KOPT-K1 (cell line): ENCODE data around the gene METTL15.
"Not testable (repeated sequence)": the region's sequence is repeated elsewhere in the genome, so short reads cannot be mapped to it uniquely, and the experiment has no call there.

Source experiments
- H3K27ac ChIP-seq: fragments of 200-600 bp; sonication (generic); 2 replicates; pipeline ENCODE4 v1.5.1; 2016; ENCODE audit warnings: antibody characterized with exemption, mild to moderate bottlenecking, low read depth, low read length; ENCODE audit not compliant: poor library complexity, severe bottlenecking
- H3K36me3 ChIP-seq: fragments of 200-600 bp; sonication (generic); 2 replicates; pipeline ENCODE4 v1.5.1; 2017; ENCODE audit warnings: antibody characterized with exemption, mild to moderate bottlenecking, low read length, moderate library complexity; ENCODE audit not compliant: insufficient read depth
- H3K9me3 ChIP-seq: fragments of 200-600 bp; sonication (generic); 2 replicates; pipeline ENCODE4 v1.5.1; 2017; ENCODE audit warnings: antibody characterized with exemption, low read length, mild to moderate bottlenecking; ENCODE audit not compliant: insufficient read depth, poor library complexity, severe bottlenecking

METTL15 gene

DNA sequence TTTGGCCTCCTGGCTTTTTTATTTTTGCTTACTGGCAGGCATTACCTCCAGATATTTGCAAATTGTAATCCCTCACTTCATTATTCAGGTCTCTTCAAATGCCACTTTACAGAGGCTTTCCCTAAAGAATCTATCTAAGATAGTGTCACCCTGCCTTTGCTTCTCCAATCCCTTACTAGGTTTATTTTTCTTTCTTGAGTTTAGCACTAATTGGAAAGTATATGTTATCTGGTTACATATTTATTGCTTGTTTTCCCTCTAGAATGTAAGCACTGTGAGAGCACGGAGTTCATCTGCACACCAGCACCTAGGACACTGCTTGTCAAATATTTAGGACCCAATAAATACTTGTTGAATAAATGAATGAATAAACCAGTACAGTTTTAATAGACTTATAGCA, 3.8 kb upstream of the METTL15 start:
- Histone ChIP-seq H3K36me3 (no peaks in the 10 kb centered on the region; the same call in 1 of the 2 replicates), H3K9me3 (no peaks in the 10 kb centered on the region), H3K27ac (no peak overlapping the region)

DNA sequence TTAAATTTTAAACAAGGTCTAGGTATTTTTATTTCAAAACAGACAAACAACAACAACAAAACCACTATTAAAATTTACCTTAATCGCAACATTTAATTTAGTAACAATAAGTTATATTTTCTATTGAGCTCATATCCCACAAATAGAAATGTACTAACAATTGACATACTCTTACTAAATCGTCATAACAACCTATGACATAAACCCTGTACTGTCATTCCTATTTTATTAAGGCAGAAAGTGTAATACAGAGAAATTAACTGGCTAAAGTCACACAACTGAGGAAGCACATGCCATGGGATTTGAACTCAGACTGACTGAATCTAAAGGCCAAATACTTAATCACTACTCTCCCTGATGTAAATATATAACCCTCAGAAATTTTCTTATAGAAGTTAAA, 3.2 kb upstream of the METTL15 start:
- H3K9me3 ChIP-seq: no peaks in the 10 kb centered on the region
- no peaks in the 10 kb centered on the region; the same call in 1 of the 2 replicates for H3K36me3 ChIP-seq
- H3K27ac ChIP-seq: no peak overlapping the region

DNA sequence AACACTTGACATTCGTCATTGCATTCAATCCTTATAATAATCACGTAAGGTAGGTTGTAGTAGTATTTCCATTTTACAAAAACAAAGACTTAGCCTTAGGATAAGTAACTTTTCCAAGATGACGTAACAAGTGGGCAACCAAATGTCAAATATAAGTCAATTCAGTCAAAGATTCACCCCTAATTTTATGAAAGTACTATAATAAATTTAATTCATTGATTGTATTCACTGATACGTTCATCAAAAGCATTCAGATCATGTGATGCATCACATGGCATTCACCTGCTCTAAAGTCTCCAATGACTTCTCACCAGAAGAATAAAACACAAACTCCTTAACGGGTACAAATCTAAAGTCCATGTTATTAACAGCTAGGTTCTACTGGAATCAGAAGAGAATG, 2.3 kb upstream of the METTL15 start:
- peak overlapping the region; percentile 85 for H3K27ac ChIP-seq

DNA sequence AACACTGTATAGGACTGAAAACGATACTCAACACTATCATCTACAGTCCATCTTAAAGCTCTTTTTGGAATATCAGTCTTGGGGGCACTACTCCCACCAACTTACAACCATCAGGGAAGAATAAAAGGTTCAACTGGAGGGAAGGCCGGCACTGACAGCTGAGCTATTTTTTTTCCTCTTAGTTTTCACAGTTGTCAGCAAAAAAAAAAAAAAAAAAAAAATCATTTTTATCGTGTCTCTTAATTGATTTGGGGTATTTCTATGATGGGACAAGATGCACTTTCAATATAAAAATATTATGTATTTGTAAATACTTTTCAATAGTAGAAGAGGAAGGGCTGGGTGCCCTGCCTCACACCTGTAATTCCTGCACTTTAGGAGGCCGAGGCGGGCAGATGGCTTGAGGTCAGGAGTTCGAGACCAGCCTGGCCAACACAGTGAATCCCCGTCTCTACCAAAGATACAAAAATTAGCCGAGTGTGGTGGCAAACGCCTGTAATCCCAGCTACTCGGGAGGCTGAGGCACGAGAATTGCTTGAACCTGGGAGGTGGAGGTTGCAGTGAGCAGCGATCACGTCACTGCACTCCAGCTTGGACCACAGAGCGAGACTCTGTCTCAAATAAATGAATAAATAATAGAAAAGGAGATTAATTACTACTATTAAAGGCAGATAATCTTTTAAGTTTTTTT, 1.7 kb upstream of the METTL15 start:
- no peaks in the 10 kb centered on the region; the same call in 1 of the 2 replicates for H3K36me3 ChIP-seq
- peak overlapping the region; percentile 85 for H3K27ac ChIP-seq
- no peaks in the 10 kb centered on the region for H3K9me3 ChIP-seq

More for the DNA sequence above, 2.3 kb upstream of the METTL15 start:
- Histone ChIP-seq H3K36me3 (no peaks in the 10 kb centered on the region; the same call in 1 of the 2 replicates), H3K9me3 (no peaks in the 10 kb centered on the region)

DNA sequence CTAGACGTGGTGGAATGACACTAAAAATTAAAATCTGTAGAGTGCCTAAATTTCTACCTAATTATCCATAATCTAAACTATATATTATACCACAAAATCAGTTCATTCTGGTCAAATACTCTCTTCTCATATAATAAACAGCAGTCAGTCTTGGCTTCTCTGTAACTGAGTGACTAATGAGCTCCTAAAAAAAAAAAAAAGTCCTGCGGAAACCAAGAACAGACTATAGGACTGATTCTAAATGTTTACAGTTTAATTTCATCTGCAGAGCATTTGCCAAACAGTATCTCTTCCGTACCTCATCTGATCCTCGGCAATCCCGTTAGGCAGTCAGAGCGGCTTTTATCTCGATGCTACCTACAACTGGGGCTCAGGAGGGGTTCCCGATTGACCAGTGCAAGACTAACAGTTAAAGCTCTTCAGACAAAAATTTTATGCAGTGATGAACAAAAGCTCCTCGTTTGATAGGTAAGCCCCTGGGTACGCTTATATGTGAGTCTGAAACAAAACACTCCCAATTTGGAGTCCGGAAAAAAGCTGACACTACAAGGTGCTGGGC, 918 bp upstream of the METTL15 start:
- Histone ChIP-seq H3K36me3 (0 out of 2 replicates have a peak, but pooled peaks cover 5% of the 10 kb centered on the region), H3K9me3 (no peaks in the 10 kb centered on the region), H3K27ac (peak overlapping the region; percentile 85)

DNA sequence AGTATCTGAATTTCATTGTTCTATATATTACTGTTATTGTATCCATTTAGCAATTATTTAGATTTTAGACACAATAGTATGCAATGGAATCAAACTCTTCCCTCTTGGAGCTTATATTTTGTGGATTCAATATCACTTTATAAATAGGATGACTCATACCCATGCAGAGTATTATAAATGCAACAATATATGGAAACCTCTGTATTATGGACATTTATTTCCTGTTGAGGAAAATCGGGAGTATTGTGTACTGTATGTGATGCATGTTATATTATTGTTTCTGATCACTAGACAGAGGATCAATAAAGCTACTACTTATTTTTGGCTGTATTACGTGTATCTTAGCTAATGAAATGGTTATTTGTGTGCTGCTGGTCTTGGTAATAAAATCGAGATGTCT, 770 bp downstream of the METTL15 start:
- Histone ChIP-seq H3K36me3 (peaks cover 14% of the 10 kb centered on the region), H3K27ac (peak overlapping the region; percentile 85), H3K9me3 (no peaks in the 10 kb centered on the region)

DNA sequence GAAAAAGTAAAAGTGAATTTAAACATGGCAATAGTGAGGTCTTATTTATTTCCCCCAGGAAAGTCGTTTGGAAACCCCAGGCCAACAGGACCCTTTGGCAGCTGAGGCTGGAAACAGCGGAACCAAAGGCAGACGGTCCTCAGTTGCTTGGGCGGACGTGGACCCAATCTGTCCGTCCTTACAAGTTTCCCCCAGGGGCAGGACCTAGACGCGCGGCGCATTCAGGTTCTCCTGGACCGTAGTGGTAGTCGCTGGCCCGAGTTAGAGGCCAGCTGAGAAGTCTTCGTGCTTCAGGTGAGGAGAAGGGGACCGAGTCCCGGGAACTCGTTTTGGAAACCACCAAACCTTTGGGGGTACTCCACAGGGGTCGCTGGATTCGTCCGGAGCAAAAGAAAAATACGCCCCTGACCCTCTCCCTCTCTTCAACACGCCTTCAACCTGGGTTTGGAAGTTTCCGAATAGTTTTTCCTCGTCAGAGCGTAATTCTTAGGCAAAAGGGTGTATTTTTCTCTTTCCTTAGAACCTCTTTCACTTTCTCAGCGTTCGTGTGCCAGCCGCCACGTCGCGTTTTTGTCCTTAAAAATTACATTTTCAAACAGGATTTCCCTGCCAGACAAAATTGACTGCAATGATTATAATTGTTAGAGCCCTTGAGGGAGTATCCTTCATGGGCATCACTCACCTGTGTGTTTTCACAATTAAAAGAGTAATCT, 2.1 kb downstream of the METTL15 start:
- Histone ChIP-seq H3K27ac (peak overlapping the region; percentile 78), H3K9me3 (no peaks in the 10 kb centered on the region), H3K36me3 (peaks cover 27% of the 10 kb centered on the region)

DNA sequence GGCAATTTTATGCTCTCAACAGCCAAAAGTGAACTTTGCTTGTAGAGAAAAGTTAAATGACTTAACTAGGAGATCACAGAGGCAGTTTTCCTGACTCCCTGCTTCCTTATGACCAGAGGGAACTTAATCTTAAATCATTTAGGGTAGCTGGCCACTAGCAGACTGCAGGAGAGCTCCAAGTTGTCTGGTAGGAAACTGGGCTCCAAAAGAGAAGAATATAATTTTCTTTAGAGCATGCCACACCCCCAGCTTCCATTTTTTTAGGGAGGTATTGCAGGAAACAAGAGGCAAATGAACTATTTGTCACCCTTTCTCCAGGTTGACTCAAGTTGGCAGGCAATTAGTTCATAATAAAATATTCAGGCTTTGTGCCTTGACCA, 2.6 kb downstream of the METTL15 start:
- no peaks in the 10 kb centered on the region for H3K9me3 ChIP-seq
- peaks cover 32% of the 10 kb centered on the region for H3K36me3 ChIP-seq
- H3K27ac ChIP-seq: peak overlapping the region; percentile 78

DNA sequence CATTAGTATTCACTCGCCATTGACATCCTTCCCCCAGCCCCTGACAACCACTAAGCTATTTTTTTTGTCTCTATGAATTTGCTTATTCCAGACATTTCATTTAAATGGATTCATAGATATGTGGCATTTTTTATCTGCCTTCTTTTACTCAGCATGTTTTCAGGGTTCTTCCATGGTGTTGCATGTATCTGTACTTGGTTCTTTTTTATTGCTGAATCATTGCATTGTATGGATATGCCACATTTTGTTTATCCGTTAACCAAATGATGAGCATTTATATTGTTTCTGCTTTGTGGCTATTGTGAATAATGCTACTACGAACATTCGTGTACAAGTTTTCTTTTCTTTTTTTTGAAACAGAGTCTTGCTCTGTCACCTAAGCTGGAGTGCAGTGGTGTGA, 5.9 kb downstream of the METTL15 start:
- H3K36me3 ChIP-seq: peaks cover 54% of the 10 kb centered on the region

DNA sequence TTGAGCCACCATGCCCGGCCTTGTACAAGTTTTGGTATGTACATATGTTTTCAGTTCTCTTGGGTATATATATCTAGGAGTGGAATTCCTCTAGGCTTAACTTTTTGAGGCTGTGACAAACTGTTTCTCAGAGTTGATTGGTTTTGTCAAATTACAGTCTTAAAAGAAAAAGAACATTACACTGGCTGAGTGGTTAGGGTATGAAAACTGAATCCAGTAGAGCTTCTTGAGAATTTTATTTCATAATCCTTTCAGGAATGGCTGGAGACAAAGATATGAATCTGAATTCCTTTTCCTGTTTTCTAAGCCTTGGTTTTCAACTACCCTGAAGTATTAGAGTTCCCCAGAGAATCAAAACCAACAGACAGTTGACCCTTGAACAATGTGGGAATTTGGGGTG, 6.5 kb downstream of the METTL15 start:
- Histone ChIP-seq H3K9me3 (no peaks in the 10 kb centered on the region), H3K36me3 (peaks cover 54% of the 10 kb centered on the region), H3K27ac (no peak overlapping the region)

More for the DNA sequence above, 5.9 kb downstream of the METTL15 start:
- Histone ChIP-seq H3K27ac (no peak overlapping the region), H3K9me3 (no peaks in the 10 kb centered on the region)

DNA sequence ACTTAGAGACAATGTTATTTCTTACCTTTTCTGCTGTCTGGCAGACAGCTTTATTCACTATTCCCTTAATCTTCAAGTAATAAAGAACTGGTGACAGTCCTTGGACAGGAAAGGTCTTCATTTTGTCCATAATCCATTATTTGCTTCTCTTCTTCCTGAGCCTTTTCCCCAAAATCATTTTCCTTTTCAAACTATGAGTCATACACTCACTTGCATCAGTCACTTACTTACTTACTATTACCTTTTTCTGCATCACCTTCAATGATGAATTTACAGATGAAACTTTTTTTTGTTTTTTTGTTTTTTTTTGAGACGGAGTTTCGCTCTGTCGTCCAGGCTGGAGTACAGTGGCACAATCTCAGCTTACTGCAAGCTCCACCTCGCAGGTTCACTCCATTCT, 9.5 kb downstream of the METTL15 start:
- Histone ChIP-seq H3K36me3 (peaks cover 45% of the 10 kb centered on the region), H3K27ac (no peak overlapping the region), H3K9me3 (no peaks in the 10 kb centered on the region)

DNA sequence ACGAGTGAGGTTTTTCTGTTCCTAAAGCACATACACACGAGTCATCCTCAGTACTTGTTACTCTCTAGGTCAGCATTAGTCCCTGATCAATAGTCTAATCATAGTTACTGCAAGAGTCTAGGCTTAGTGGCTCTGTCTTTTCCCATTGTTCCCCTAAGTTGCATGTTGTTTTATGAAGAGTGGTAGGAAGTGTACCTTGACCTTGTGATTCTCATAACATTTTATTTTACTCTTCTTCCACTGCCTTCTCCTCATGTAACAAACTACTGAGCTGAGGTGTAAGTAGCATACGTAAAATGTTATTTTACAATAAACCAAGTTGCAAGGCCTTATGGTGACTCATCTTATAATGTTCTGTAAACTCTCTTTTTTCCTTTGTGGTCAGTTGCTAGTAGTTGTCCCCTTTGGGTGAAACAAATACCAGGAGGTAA, 15.0 kb downstream of the METTL15 start:
- peaks cover 20% of the 10 kb centered on the region; the same call in 1 of the 2 replicates for H3K36me3 ChIP-seq
- H3K27ac ChIP-seq: no peak overlapping the region
- H3K9me3 ChIP-seq: no peaks in the 10 kb centered on the region

DNA sequence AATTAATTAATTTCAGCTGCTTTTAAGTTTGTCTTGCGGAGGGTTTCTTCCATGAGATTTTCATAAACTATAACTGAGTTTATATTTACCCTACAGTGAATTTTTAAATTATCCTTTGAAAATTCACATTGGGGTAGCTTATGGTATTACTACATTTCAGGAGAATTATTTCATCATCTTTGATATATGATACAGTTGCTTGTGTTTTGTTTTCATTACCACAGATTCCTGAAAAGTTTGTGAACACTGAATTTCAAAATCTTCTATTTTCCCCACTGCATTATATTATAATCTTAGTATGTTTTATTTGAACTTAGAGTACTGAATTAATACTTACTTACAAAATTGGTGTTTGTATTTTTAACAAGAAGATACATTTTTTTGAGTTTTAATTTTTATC, 24.4 kb downstream of the METTL15 start:
- Histone ChIP-seq H3K27ac (no peak overlapping the region), H3K9me3 (peaks cover 42% of the 10 kb centered on the region), H3K36me3 (peaks cover 39% of the 10 kb centered on the region)

DNA sequence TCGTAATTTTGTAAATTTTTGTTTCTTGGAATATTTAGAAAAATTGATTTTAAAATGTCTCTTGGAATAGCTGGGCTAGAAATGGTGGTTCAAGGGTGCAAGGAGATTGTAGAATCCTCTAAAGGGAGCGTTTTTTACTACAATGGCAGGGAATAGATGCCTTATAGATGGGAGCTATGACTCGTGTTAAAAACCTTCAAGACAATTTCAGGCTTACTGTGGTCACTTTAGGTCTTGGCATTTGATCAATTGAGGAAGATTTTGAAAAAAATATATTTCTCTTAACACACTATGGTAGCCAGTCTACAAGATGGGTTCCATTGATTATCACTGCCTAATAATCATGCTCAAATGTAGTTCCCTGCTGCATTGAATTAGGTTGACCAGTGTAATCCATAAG, 25.0 kb downstream of the METTL15 start:
- peaks cover 42% of the 10 kb centered on the region for H3K36me3 ChIP-seq
- H3K9me3 ChIP-seq: peaks cover 48% of the 10 kb centered on the region
- H3K27ac ChIP-seq: no peak overlapping the region

DNA sequence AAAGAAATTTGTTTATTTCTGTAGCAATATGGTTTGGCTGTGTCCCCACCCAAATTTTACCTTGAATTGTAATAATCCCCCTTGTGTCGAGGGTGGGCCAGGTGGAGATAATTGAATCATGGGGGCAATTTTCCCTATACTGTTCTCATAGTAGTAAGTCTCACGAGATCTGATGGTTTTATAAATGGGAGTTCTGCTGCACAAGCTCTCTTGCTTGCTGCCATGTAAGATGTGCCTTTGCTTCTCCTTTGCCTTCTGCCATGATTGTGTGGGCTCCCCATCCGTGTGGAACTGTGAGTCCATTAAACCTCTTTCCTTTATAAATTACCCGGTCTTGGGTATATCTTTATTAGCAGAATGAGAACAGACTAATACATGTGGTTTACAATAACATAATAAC, 28.0 kb downstream of the METTL15 start:
- H3K9me3 ChIP-seq: peaks cover 79% of the 10 kb centered on the region
- not testable (repeated sequence) for H3K27ac ChIP-seq
- peaks cover 40% of the 10 kb centered on the region for H3K36me3 ChIP-seq
